SK-N-SH treated with all-trans-retinoic acid at 6 μM for 48 hours (cell line): ENCODE results near the gene RYR1.

Source experiments
- ATAC-seq: fragments of 200-7000 bp; cut with Tn5 transposase; 3 replicates; pipeline ENCODE4 v1.9.1; 2020; ENCODE audit warnings: mild to moderate bottlenecking, moderate library complexity
- ARNTL ChIP-seq: fragments of 450-650 bp; formaldehyde crosslinking; IDR thresholded peaks from 2 replicates; pipeline ENCODE4 v1.5.0; 2020; ENCODE audit warnings: low read depth, mild to moderate bottlenecking, moderate library complexity, borderline replicate concordance
- BACH2 ChIP-seq: fragments of 250-450 bp; sonication (Bioruptor Pico); IDR thresholded peaks from 2 replicates; pipeline ENCODE4 v1.9.0; 2021; ENCODE audit warnings: mild to moderate bottlenecking, borderline replicate concordance
- CREB5 ChIP-seq: fragments of 250-450 bp; sonication (Bioruptor Pico); IDR thresholded peaks from 2 replicates; pipeline ENCODE4 v1.5.1; 2020; ENCODE audit warnings: low read depth, mild to moderate bottlenecking, moderate library complexity
- CSDC2 ChIP-seq: fragments of 250-450 bp; sonication (Bioruptor Pico); IDR thresholded peaks from 2 replicates; pipeline ENCODE4 v1.5.0; 2020; ENCODE audit warnings: mild to moderate bottlenecking, moderate library complexity
- CSRNP3 ChIP-seq: fragments of 250-450 bp; sonication (Bioruptor Pico); IDR thresholded peaks from 2 replicates; pipeline ENCODE4 v1.5.1; 2021; ENCODE audit warnings: mild to moderate bottlenecking, moderate library complexity
- ESRRG ChIP-seq: fragments of 250-450 bp; sonication (Bioruptor Pico); IDR thresholded peaks from 2 replicates; pipeline ENCODE4 v1.6.1; 2021; ENCODE audit warnings: mild to moderate bottlenecking
- ISL1 ChIP-seq: fragments of 250-450 bp; sonication (Bioruptor Pico); IDR thresholded peaks from 2 replicates; pipeline ENCODE4 v2.1.2; 2022; ENCODE audit warnings: mild to moderate bottlenecking, moderate library complexity
- OSR1 ChIP-seq: fragments of 250-450 bp; sonication (Bioruptor Pico); IDR thresholded peaks from 2 replicates; pipeline ENCODE4 v1.8.0; 2022; ENCODE audit warnings: moderate library complexity, mild to moderate bottlenecking, inconsistent platforms
- PATZ1 ChIP-seq: fragments of 250-450 bp; sonication (Bioruptor Pico); IDR thresholded peaks from 2 replicates; pipeline ENCODE4 v1.8.0; 2020; ENCODE audit warnings: mild to moderate bottlenecking, moderate library complexity, borderline replicate concordance
- POU6F1 ChIP-seq: fragments of 250-450 bp; sonication (Bioruptor Pico); IDR thresholded peaks from 2 replicates; pipeline ENCODE4 v1.8.0; 2021; ENCODE audit warnings: low read depth, mild to moderate bottlenecking, moderate library complexity, borderline replicate concordance
- PPARA ChIP-seq: fragments of 250-450 bp; sonication (Bioruptor Pico); IDR thresholded peaks from 2 replicates; pipeline ENCODE4 v1.5.0; 2020; ENCODE audit warnings: mild to moderate bottlenecking, borderline replicate concordance
- RARB ChIP-seq: fragments of 250-450 bp; sonication (Bioruptor Pico); IDR thresholded peaks from 2 replicates; pipeline ENCODE4 v1.8.0; 2021; ENCODE audit warnings: mild to moderate bottlenecking, moderate library complexity
- SNAI2 ChIP-seq: fragments of 250-450 bp; sonication (Bioruptor Pico); IDR thresholded peaks from 2 replicates; pipeline ENCODE4 v1.5.0; 2020; ENCODE audit warnings: mild to moderate bottlenecking, moderate library complexity
- TCF4 ChIP-seq: fragments of 250-450 bp; sonication (Bioruptor Pico); IDR thresholded peaks from 2 replicates; pipeline ENCODE4 v1.8.0; 2021; ENCODE audit warnings: mild to moderate bottlenecking, moderate library complexity, borderline replicate concordance
- TOX ChIP-seq: fragments of 250-450 bp; sonication (Bioruptor Pico); IDR thresholded peaks from 2 replicates; pipeline ENCODE4 v1.8.0; 2021; ENCODE audit warnings: mild to moderate bottlenecking, moderate library complexity, borderline replicate concordance
- TSHZ2 ChIP-seq: fragments of 250-450 bp; sonication (Bioruptor Pico); IDR thresholded peaks from 2 replicates; pipeline ENCODE4 v1.5.0; 2020; ENCODE audit warnings: mild to moderate bottlenecking, moderate library complexity
- ZC3H10 ChIP-seq: fragments of 250-450 bp; sonication (Bioruptor Pico); IDR thresholded peaks from 2 replicates; pipeline ENCODE4 v1.5.1; 2021; ENCODE audit warnings: mild to moderate bottlenecking, moderate library complexity
- ZFP3 ChIP-seq: fragments of 250-450 bp; sonication (Bioruptor Pico); IDR thresholded peaks from 2 replicates; pipeline ENCODE4 v1.5.0; 2020; ENCODE audit warnings: mild to moderate bottlenecking, moderate library complexity
- ZFP30 ChIP-seq: fragments of 450-650 bp; formaldehyde crosslinking; IDR thresholded peaks from 2 replicates; pipeline ENCODE4 v1.5.0; 2022; ENCODE audit warnings: mild to moderate bottlenecking, moderate library complexity
- ZNF565 ChIP-seq: fragments of 450-650 bp; formaldehyde crosslinking; conservative IDR thresholded peaks from 2 replicates; pipeline ENCODE4 v1.5.0; 2020; ENCODE audit warnings: low read depth, mild to moderate bottlenecking, moderate library complexity
- ZNF70 ChIP-seq: fragments of 450-650 bp; formaldehyde crosslinking; IDR thresholded peaks from 2 replicates; pipeline ENCODE4 v1.5.0; 2020; ENCODE audit warnings: mild to moderate bottlenecking, moderate library complexity
- ZNF8 ChIP-seq: fragments of 450-650 bp; formaldehyde crosslinking; IDR thresholded peaks from 2 replicates; pipeline ENCODE4 v1.5.0; 2020; ENCODE audit warnings: mild to moderate bottlenecking, moderate library complexity

RYR1 gene

GRCh38 chr19:38503077-38503410, 69.6 kb downstream of the RYR1 start:
- no peak for TF ChIP-seq CREB5
- TF ChIP-seq ZFP3 (CRISPR knock-in tag) = no peak
- TF ChIP-seq ZNF8 (CRISPR knock-in tag) = no peak
- TF ChIP-seq ZFP30 (CRISPR knock-in tag) = no peak
- no peak for TF ChIP-seq TCF4 (CRISPR knock-in tag)
- no peak for TF ChIP-seq ARNTL (CRISPR knock-in tag)
- no peak for TF ChIP-seq BACH2 (CRISPR knock-in tag)
- TF ChIP-seq OSR1 = no peak
- no peak for TF ChIP-seq PATZ1
- no peak for TF ChIP-seq ZNF70 (CRISPR knock-in tag)
- TF ChIP-seq ESRRG (CRISPR knock-in tag) = no peak
- TF ChIP-seq TOX (CRISPR knock-in tag) = no peak
- TF ChIP-seq CSRNP3 (CRISPR knock-in tag) = no peak
- TF ChIP-seq, all 23 proteins: peak for 0
- ATAC-seq = no peak

- no peak for ATAC-seq
- TF ChIP-seq ESRRG (CRISPR knock-in tag) (no peak), TOX (CRISPR knock-in tag) (no peak), RARB (CRISPR knock-in tag) (no peak), ZNF8 (CRISPR knock-in tag) (no peak), ZC3H10 (CRISPR knock-in tag) (no peak), PPARA (CRISPR knock-in tag) (no peak), ARNTL (CRISPR knock-in tag) (no peak), CREB5 (no peak), CSRNP3 (CRISPR knock-in tag) (no peak), POU6F1 (CRISPR knock-in tag) (no peak)
Measured at GRCh38 chr19:38505958-38506357, 72.5 kb downstream of the RYR1 start.

GRCh38 chr19:38506375-38506722, 72.9 kb downstream of the RYR1 start:
- ATAC-seq = no peak
- TF ChIP-seq TSHZ2 (no peak), SNAI2 (CRISPR knock-in tag) (no peak), TCF4 (CRISPR knock-in tag) (no peak), ZNF70 (CRISPR knock-in tag) (no peak), ZC3H10 (CRISPR knock-in tag) (no peak), CSDC2 (CRISPR knock-in tag) (no peak), POU6F1 (CRISPR knock-in tag) (no peak), OSR1 (no peak), ISL1 (CRISPR knock-in tag) (no peak), ZNF565 (no peak), CSRNP3 (CRISPR knock-in tag) (no peak), TOX (CRISPR knock-in tag) (no peak), ZFP3 (CRISPR knock-in tag) (no peak), BACH2 (CRISPR knock-in tag) (no peak), ESRRG (CRISPR knock-in tag) (no peak)
